Tibial artery (tissue), 4 donors: ENCODE data around the gene MINK1.

Source experiments
- DNase-seq, 2 donors: peaks; one replicate each; pipeline ENCODE4 v3.0.0-alpha.2; 2019
- H3K27ac ChIP-seq, 2 donors: fragments of 200-600 bp; sonication (generic) in 1 of 2; 1 replicate in 1 of 2; 2 replicates in 1 of 2; pipeline ENCODE4 v1.5.1; 2018 to 2019; ENCODE audit warnings: mild to moderate bottlenecking in 1 of 2
- H3K27me3 ChIP-seq, 2 donors: fragments of 200-600 bp; sonication (generic) in 1 of 2; one replicate each; pipeline versions ENCODE4 v1.5.1 to v1.6.0; 2016 to 2019
- H3K36me3 ChIP-seq, 3 donors: fragments of 200-600 bp; sonication (generic) in 2 of 3; one replicate each; pipeline ENCODE4 v1.5.1; 2016 to 2019; ENCODE audit warnings: mild to moderate bottlenecking in 2 of 3
- H3K4me1 ChIP-seq, 4 donors: fragments of 200-600 bp; sonication (generic) in 2 of 4; 1 replicate in 3 of 4; 2 replicates in 1 of 4; pipeline ENCODE4 v1.5.1; 2016 to 2019
- H3K4me3 ChIP-seq, 2 donors: fragments of 200-600 bp; sonication (generic) in 1 of 2; 1 replicate in 1 of 2; 2 replicates in 1 of 2; pipeline ENCODE4 v1.5.1; 2018 to 2019; ENCODE audit warnings: mild to moderate bottlenecking in 2 of 2
- H3K9me3 ChIP-seq, 3 donors: fragments of 200-600 bp; sonication (generic) in 1 of 3; one replicate each; pipeline ENCODE4 v1.5.1; 2016 to 2019
- intact Hi-C: fragments of 100-400 bp; cut with DNase I; formaldehyde crosslinking; loops from one replicate; pipeline ENCODE4 v1.15.0; 2023; ENCODE audit warnings: low total_unique reads
- TF ChIP-seq, protein P1 (sequence below), 2 experiments: fragments of 200-600 bp in 1 of 2; fragments of 450-650 bp in 1 of 2; IDR thresholded peaks; one replicate each; pipeline ENCODE4 v1.5.1; 2017 to 2019; ENCODE audit warnings: antibody characterized with exemption in 2 of 2, mild to moderate bottlenecking in 1 of 2, moderate library complexity in 1 of 2

The MINK1 gene

DNA sequence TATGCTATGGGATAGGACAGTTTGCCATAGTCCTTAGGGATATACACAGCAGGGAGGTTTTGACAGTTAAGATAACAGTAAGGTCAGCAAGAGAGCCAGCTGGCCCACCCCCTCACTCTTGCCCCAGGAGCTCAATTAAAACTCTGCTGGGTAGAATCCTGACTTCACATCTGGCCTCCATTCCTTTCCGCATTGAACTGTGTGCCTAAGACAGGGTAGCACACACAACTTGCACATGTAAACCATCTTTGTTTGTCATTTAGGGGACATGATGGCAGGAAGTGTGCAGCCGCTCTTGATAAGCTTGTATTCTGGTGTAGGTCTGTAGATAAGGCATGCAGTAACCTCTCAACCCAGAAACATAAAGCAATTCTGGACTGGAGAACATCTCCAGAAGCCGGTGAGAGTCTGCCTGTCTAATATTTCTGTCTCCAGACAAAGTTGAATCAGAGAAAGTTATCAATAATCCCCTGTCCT lies 5.2 kb downstream of the MINK1 start:
- peaks cover 0 to 18% (median 11%) of the 10 kb centered on the region in 4 donors for H3K4me1 ChIP-seq
- H3K27ac ChIP-seq = no peak overlapping the region
- intact Hi-C loops = loop anchor here (10.0 kb wide), 1 partner anchor 46 kb away; no protein-coding TSS in a partner anchor
- no peaks in the 10 kb centered on the region for H3K9me3 ChIP-seq
- H3K27me3 ChIP-seq = no peaks in the 10 kb centered on the region
- DNase-seq = no peak
- TF ChIP-seq, protein P1, sequence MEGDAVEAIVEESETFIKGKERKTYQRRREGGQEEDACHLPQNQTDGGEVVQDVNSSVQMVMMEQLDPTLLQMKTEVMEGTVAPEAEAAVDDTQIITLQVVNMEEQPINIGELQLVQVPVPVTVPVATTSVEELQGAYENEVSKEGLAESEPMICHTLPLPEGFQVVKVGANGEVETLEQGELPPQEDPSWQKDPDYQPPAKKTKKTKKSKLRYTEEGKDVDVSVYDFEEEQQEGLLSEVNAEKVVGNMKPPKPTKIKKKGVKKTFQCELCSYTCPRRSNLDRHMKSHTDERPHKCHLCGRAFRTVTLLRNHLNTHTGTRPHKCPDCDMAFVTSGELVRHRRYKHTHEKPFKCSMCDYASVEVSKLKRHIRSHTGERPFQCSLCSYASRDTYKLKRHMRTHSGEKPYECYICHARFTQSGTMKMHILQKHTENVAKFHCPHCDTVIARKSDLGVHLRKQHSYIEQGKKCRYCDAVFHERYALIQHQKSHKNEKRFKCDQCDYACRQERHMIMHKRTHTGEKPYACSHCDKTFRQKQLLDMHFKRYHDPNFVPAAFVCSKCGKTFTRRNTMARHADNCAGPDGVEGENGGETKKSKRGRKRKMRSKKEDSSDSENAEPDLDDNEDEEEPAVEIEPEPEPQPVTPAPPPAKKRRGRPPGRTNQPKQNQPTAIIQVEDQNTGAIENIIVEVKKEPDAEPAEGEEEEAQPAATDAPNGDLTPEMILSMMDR (IDR thresholded peaks at IDR 0.05) = no peak
- H3K4me3 ChIP-seq = no peak overlapping the region
- no peaks in the 10 kb centered on the region for H3K36me3 ChIP-seq

DNA sequence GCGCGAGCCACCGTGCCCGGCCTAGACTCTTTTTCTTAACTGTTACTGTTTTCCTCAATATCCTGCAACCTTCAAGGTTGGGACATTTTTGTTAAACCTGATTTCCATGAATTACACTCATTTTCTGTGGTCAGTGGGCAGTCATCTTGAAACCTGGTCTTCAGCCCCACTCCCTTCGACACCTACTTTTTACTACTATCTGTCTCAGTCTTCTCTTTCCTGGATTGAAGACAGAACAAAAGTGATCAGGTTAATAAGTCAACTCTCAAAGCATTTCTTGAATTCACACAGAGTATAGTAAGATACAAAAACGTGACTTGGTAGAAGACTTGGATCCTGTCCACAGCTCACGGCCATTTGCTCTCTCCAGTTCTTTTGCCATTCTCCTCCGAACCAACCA lies 6.1 kb downstream of the MINK1 start:
- Histone ChIP-seq H3K27ac (no peak overlapping the region), H3K9me3 (no peaks in the 10 kb centered on the region), H3K4me1 (peaks cover 0 to 13% (median 8%) of the 10 kb centered on the region in 4 donors), H3K27me3 (no peaks in the 10 kb centered on the region), H3K4me3 (no peak overlapping the region), H3K36me3 (no peaks in the 10 kb centered on the region)
- no peak for DNase-seq
- TF ChIP-seq, protein P1 (IDR thresholded peaks at IDR 0.05) = no peak
- intact Hi-C loops = loop anchor here (10.0 kb wide), 1 partner anchor 46 kb away; no protein-coding TSS in a partner anchor

DNA sequence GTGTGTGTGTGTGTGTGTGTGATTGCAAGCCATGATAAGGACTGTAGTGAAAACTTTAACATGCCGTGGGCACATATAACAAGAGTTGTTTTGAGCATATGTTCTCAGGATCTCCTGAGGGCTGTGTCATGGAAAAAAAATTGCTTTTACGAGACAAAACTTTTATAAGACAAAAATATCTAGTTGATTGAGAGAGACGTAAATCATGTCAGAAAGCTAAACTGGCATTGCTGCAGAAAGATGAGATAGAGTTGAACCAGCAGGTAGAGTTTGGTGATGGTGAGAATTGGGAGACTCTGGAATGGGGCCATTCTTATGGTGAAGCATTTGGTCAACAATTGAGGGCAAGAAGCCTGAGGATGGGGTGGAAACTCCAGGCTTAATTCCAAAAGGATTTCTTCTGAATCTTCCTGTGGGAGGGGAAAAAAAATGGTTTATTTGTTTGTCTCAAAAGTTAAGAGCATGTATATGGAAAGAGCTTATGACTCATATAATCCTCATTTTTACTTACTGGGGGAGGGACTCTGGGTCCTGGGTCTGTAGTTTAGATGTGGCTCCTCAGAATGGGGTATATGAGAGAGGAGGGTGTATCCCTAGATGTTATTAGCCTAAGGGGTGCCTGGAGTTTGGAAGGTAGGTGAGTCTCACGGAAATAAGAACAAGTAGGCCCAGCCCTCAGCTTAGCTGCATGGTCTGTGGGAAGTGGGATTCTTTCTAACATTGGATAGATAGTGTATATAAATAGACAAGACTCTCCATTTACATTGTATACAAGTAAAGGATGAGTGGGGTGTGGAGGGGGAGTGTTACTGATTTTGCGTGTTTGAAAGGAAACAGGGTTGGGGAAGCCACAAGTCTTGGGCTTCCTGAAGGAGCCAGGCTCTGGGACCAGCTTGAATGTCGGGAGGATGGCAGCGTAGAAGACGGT lies 7.1 kb downstream of the MINK1 start:
- Histone ChIP-seq H3K9me3 (no peaks in the 10 kb centered on the region), H3K27ac (no peak overlapping the region), H3K36me3 (no peaks in the 10 kb centered on the region), H3K4me1 (peaks cover 0 to 4% (median 2%) of the 10 kb centered on the region in 4 donors), H3K4me3 (no peak overlapping the region), H3K27me3 (no peaks in the 10 kb centered on the region)
- DNase-seq = no peak
- intact Hi-C loops = loop anchor here (10.0 kb wide), 1 partner anchor 45 kb away; no protein-coding TSS in a partner anchor
- TF ChIP-seq, protein P1 (IDR thresholded peaks at IDR 0.05) = no peak

DNA sequence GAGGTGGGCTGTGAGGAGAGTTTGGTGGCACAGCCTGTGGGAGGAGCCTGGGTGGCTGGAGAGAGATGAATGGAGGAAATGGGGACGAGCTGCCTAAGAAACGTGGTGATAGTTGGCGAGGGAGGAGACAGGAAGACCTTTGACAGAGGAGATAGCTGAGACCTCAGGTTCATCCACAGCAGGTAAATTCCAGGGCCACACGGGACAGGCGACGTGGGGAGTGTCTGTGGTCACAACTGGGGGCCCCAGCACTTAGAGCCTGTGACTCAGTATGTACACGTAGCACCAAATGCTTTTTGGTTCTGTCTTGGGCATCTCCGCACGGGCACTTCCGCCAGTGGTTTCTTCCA lies 7.7 kb downstream of the MINK1 start:
- TF ChIP-seq, protein P1 (IDR thresholded peaks at IDR 0.05) = no peak
- Histone ChIP-seq H3K27me3 (no peaks in the 10 kb centered on the region), H3K36me3 (no peaks in the 10 kb centered on the region), H3K9me3 (no peaks in the 10 kb centered on the region), H3K4me3 (no peak overlapping the region), H3K4me1 (peaks cover 0 to 8% (median 0%) of the 10 kb centered on the region in 4 donors), H3K27ac (no peak overlapping the region)
- no peak for DNase-seq
- intact Hi-C loops = no loop called here

DNA sequence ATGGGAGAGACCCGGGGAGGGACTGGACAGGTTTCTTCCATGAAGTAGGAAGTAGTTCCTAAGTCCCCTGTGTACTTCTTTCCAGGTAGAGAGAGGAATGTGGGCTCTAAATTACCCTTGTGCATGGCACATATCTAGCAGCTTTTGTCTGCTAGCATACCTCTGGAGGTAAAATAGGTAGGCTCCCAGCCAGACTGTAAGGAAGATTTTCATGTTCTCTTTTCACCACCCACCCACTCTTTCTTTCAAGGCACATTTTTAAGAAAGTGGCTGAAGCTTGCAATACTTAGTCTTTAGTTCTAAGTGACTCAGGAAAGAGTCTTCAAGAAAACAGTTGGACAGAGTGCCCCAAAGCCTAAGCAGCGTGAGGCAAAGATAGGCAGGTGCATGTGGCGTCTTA lies 9.2 kb downstream of the MINK1 start:
- Histone ChIP-seq H3K36me3 (no peaks in the 10 kb centered on the region), H3K9me3 (no peaks in the 10 kb centered on the region), H3K4me1 (peaks cover 0 to 10% (median 0%) of the 10 kb centered on the region in 4 donors), H3K27me3 (no peaks in the 10 kb centered on the region), H3K27ac (no peak overlapping the region), H3K4me3 (no peak overlapping the region)
- TF ChIP-seq, protein P1 (IDR thresholded peaks at IDR 0.05) = no peak
- no peak for DNase-seq
- intact Hi-C loops = no loop called here
